Adrenal gland (tissue), 12 donors: ENCODE measurements around the gene KASH5. TPM values are rescaled to one million over a fixed set of nuclear protein-coding genes. Genes with fewer than 3 reads are reported as not detected.

ENCODE experiments used
- DNase-seq, 7 donors: peaks; one replicate each; pipeline ENCODE4 v3.0.0-alpha.2; 2019 to 2020
- H3K27ac ChIP-seq, 5 donors: fragments of 200-600 bp; sonication (generic) in 4 of 5; 1 replicate in 3 of 5; 2 replicates in 2 of 5; pipeline versions ENCODE4 v1.5.1 to v1.8.0; 2016 to 2020; ENCODE audit warnings: mild to moderate bottlenecking in 1 of 5
- H3K27me3 ChIP-seq: fragments of 200-600 bp; 2 replicates; pipeline ENCODE4 v1.8.0; 2021
- H3K36me3 ChIP-seq, 2 donors: fragments of 200-600 bp; replicated peaks in 1 of 2; 1 replicate in 1 of 2; 2 replicates in 1 of 2; pipeline versions ENCODE4 v1.5.1 to v1.8.0; 2018 to 2022
- H3K4me1 ChIP-seq, 2 donors: fragments of 200-600 bp; replicated peaks in 1 of 2; 1 replicate in 1 of 2; 2 replicates in 1 of 2; pipeline versions ENCODE4 v1.5.1 to v1.8.0; 2018 to 2021
- H3K4me3 ChIP-seq, 4 donors: fragments of 200-600 bp; sonication (generic) in 3 of 4; one replicate each; pipeline ENCODE4 v1.5.1; 2016 to 2018
- H3K9me3 ChIP-seq, 3 donors: fragments of 200-600 bp; sonication (generic) in 1 of 3; replicated peaks in 1 of 3; 1 replicate in 2 of 3; 2 replicates in 1 of 3; pipeline versions ENCODE4 v1.5.1 to v1.8.0; 2016 to 2021
- POLR2A ChIP-seq, 2 donors: fragments of 450-650 bp; IDR thresholded peaks; one replicate each; pipeline ENCODE4 v1.6.1; 2017; ENCODE audit warnings: antibody characterized with exemption in 2 of 2, mild to moderate bottlenecking in 2 of 2, moderate library complexity in 1 of 2
- WGBS, 4 donors: extraction: QIAGEN DNeasy Blood & Tissue Kit in 2 of 4; methylation state at CpG; one replicate each; pipeline versions ENCODE4 v1.1.5 to v1.1.7; 2013 to 2017; 5-methylcytosine and 5-hydroxymethylcytosine counted together
- intact Hi-C, 2 donors: fragments of 100-400 bp; cut with DNase I; formaldehyde crosslinking; loops; one replicate each; pipeline versions ENCODE4 v1.14.1 to v1.15.0; 2022 to 2023
- polyA plus RNA-seq, 3 donors: library from polyadenylated mRNA; stranded (reverse); fragments of 200-250 nt in 2 of 3; fragments of 350-450 nt in 1 of 3; fragmentation: Illumina TruSeq in 1 of 3; extraction: RNeasy Lipid Tissue Mini Kit (QIAGEN cat#74804) in 1 of 3; gene quantifications; one replicate each; pipeline ENCODE4 v1.2.3, GENCODE V29; 2013 to 2014
- total RNA-seq, 9 donors: library from RNA; depleted of rRNA in 4 of 9; stranded (reverse); fragments of >200 nt in 4 of 9; fragments of 120-200 nt in 1 of 9; fragmentation: NEBNext Ultra II Directional in 1 of 9; extraction: Animal tissue kit (Norgen Biotek cat#: 25700) in 1 of 9; gene quantifications; one replicate each; pipeline versions ENCODE4 v1.1.0 to v1.2.4, GENCODE V29; 2013 to 2023
- TF ChIP-seq, protein P1 (sequence below), 6 experiments: fragments of 450-650 bp in 4 of 6; fragments of 200-600 bp in 2 of 6; sonication (generic) in 1 of 6; IDR thresholded peaks; 1 replicate in 5 of 6; 2 replicates in 1 of 6; pipeline versions ENCODE4 v1.5.1 to v1.8.0; 2016 to 2021; ENCODE audit warnings: antibody characterized with exemption in 6 of 6, mild to moderate bottlenecking in 2 of 6, moderate library complexity in 1 of 6
- donor health status: healthy with polysubstance abuse.
- donor health status: Bipolar disorder and iron deficiency.
- donor health status: DM: yes; HTN: yes; CAD: no.
- donor health status: DM: no; HTN: no; CAD: no.
- donor health status: DM: no; HTN: no; CAD: no.
- donor health status: DM: yes; HTN: yes; CAD: no.

The KASH5 gene
- total and polyA plus RNA-seq, 12 donors, result 0.74 to 0.97 TPM; not detected in 10

DNA sequence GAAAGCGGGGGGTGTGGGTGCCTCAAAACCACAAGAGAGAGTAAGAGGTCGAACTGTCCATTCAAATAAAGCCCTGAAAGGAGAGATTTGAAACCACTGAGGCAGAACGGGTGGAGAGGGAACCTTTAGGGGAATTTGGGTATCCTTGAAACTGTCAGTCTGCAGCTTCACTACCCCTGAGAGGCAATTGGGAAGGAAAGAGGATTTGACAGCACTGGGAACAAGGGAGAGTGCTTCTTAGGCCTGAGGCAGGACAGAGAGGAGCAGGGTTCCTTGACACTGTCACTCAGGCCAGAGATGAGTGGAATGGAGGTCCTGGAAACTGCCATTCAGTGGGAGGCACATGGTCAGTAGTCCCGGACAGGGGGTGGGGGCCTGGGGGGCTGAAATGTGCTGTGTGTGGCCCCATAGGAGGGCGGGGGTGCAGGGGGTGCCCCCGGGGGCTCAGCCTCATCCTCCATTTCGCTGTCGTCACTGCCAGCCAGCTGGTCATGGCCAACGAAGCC lies 42.2 kb downstream of the KASH5 start:
- no peak for TF ChIP-seq POLR2A (IDR thresholded peaks at IDR 0.05)
- TF ChIP-seq, protein P1, sequence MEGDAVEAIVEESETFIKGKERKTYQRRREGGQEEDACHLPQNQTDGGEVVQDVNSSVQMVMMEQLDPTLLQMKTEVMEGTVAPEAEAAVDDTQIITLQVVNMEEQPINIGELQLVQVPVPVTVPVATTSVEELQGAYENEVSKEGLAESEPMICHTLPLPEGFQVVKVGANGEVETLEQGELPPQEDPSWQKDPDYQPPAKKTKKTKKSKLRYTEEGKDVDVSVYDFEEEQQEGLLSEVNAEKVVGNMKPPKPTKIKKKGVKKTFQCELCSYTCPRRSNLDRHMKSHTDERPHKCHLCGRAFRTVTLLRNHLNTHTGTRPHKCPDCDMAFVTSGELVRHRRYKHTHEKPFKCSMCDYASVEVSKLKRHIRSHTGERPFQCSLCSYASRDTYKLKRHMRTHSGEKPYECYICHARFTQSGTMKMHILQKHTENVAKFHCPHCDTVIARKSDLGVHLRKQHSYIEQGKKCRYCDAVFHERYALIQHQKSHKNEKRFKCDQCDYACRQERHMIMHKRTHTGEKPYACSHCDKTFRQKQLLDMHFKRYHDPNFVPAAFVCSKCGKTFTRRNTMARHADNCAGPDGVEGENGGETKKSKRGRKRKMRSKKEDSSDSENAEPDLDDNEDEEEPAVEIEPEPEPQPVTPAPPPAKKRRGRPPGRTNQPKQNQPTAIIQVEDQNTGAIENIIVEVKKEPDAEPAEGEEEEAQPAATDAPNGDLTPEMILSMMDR (IDR thresholded peaks at IDR 0.05), result no peak
- H3K27me3 ChIP-seq, result peaks cover 82% of the 10 kb centered on the region
- intact Hi-C loops, result no loop called here

DNA sequence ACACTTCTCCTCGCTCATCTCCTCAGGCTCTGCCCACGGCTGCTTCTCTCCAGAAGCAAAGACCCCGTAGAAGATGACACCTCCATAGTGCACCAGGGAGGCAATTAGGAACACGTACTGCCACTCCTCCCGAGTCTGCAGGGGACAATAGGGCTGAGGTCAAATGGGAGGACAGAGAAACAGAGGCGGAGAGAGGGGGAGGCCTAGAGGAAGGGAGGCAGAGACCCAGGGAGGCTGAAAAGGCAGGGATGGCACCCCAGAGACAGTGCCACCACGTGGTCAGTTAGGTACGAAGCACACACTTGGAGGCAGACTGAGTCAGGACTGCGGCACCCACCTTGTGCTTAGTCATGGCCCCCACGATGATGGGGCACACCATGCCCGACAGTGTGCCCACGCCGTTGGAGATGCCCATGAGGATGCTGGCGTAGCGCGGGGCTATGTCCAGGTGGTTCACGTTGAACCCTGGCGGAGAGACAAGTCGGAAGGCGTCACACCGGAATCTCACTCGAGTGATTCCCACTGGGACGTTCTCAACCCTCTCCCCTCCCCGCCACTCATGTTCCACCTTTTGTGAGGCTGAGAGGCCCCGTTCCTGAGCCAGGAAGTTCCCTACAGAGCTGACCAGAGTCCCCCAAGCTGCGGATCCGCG lies 42.8 kb downstream of the KASH5 start:
- intact Hi-C loops, result no loop called here
- DNase-seq, result no peak
- no peaks in the 10 kb centered on the region for H3K9me3 ChIP-seq
- peaks cover 0 to 6% of the 10 kb centered on the region in 2 donors for H3K4me1 ChIP-seq
- TF ChIP-seq POLR2A (IDR thresholded peaks at IDR 0.05), result no peak
- TF ChIP-seq, protein P1 (IDR thresholded peaks at IDR 0.05), result no peak
- H3K36me3 ChIP-seq, result no peaks in the 10 kb centered on the region
- H3K27ac ChIP-seq, result no peak overlapping the region
- H3K4me3 ChIP-seq, result no peak overlapping the region
- WGBS, 4 donors, result 51 to 66% (median 57%) methylated on average over 23 to 28 of the region's 28 CpGs
- peaks cover 82% of the 10 kb centered on the region for H3K27me3 ChIP-seq

More for the DNA sequence above, 42.2 kb downstream of the KASH5 start:
- Histone ChIP-seq H3K4me1 (peaks cover 0 to 6% of the 10 kb centered on the region in 2 donors), H3K36me3 (no peaks in the 10 kb centered on the region), H3K27ac (no peak overlapping the region), H3K4me3 (no peak overlapping the region), H3K9me3 (no peaks in the 10 kb centered on the region)
- DNase-seq, result no peak
- WGBS, 4 donors, result 56 to 75% (median 69%) methylated on average over 3 to 9 of the region's 9 CpGs

DNA sequence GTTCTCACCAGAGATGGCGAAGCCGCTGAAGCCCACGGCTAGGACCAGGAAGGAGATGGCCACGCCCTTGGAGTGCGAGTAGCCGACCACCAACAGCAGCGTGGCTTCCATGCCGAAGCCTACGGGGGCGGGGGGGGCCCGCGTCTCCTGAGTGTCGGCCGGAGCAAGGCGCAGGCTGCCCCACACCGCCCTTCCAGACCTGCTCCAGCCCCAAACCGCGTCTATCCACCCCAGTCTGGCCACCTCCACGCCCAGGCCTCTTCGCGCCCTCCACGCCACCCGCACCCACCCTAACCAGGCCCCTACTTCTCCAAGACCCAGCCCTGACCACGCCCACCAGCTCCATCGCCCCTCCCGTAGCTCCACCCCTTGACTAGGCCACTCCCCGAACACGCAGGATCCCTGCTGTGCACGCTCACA lies 43.3 kb downstream of the KASH5 start:
- H3K27ac ChIP-seq, result no peak overlapping the region
- H3K9me3 ChIP-seq, result no peaks in the 10 kb centered on the region
- H3K4me1 ChIP-seq, result peaks cover 0 to 6% of the 10 kb centered on the region in 2 donors
- DNase-seq, result no peak
- peaks cover 82% of the 10 kb centered on the region for H3K27me3 ChIP-seq
- intact Hi-C loops, result no loop called here
- no peaks in the 10 kb centered on the region for H3K36me3 ChIP-seq
- no peak overlapping the region for H3K4me3 ChIP-seq
- 39 to 59% (median 53%) methylated on average over 13 to 29 of the region's 29 CpGs for WGBS, 4 donors
- no peak for TF ChIP-seq POLR2A (IDR thresholded peaks at IDR 0.05)
- TF ChIP-seq, protein P1 (IDR thresholded peaks at IDR 0.05), result no peak

DNA sequence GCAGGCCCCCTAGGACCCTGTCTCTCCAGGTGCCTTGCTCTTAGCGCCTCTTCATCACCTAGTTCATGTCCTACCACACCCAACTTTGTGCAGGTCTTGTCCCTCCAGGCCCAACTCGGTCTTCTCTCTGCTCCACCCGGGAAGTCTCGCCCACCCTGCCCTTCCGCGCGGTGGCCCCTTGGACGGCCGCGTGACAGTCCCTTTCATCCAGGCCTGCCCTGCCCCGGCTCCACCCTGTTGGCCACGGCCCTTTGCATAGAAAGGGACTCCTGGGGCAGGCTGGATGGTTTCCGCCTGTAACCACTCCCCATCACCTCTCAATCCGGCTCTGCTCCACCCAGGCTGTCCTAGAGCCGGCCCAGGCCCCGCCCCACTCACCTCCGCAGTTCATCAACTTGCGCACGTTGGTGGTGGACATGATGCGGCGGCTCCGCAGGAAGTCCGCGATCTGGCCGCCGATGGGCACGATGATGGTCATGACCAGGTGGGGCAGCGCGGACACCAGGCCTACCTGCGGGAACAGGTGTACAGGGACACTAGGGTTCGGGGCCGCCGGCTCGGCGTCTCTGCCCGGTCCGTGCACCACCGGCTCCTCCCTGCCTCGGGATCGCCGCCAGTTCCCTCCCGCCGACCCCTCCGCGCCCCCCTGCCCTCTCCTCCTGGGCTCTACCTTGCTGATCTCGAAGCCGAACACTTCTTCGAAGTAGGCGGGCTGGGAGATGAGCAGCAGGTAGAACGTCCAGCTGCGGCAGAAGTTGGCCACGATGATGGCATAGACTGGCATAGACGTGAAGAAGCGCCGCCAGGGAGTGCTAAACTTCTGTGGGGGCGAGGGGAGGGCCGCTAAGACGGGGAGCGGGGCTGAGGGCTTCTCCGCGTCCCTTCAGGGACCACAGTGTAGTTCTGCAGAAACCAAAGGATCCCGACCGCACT lies 44.4 kb downstream of the KASH5 start:
- no peaks in the 10 kb centered on the region for H3K9me3 ChIP-seq
- H3K27me3 ChIP-seq, result peaks cover 75% of the 10 kb centered on the region
- no peak overlapping the region for H3K4me3 ChIP-seq

More for the DNA sequence above, 44.4 kb downstream of the KASH5 start:
- no peak for TF ChIP-seq POLR2A (IDR thresholded peaks at IDR 0.05)
- TF ChIP-seq, protein P1 (IDR thresholded peaks at IDR 0.05), result no peak
- no peak for DNase-seq
- whole genome bisulfite sequencing, 4 donors, result 9 to 23% (median 12%) methylated on average over 13 to 63 of the region's 63 CpGs
- H3K36me3 ChIP-seq, result no peaks in the 10 kb centered on the region
- H3K27ac ChIP-seq, result no peak overlapping the region
- intact Hi-C loops, result no loop called here
- H3K4me1 ChIP-seq, result peaks cover 0 to 6% of the 10 kb centered on the region in 2 donors
